Parathyroid adenoma (tissue), 2 donors: ENCODE data around the gene TAP2.
"Not testable (repeated sequence)": the region's sequence is repeated elsewhere in the genome, so short reads cannot be mapped to it uniquely, and the experiment has no call there.

Source experiments
- H2AFZ ChIP-seq: fragments of 300-600 bp; sonication (generic); one replicate; pipeline ENCODE4 v1.7.0; 2017; ENCODE audit warnings: antibody characterized with exemption, mild to moderate bottlenecking
- H3K27ac ChIP-seq: fragments of 300-600 bp; sonication (generic); one replicate; pipeline ENCODE4 v1.7.0; 2017
- H3K27me3 ChIP-seq: fragments of 300-600 bp; sonication (generic); one replicate; pipeline ENCODE4 v1.7.0; 2017; ENCODE audit warnings: low read length; ENCODE audit not compliant: control insufficient read depth, insufficient read depth
- H3K36me3 ChIP-seq: fragments of 300-600 bp; sonication (generic); one replicate; pipeline ENCODE4 v1.7.0; 2017; ENCODE audit warnings: low read length; ENCODE audit not compliant: control insufficient read depth, insufficient read depth
- H3K4me1 ChIP-seq: fragments of 300-600 bp; sonication (generic); one replicate; pipeline ENCODE4 v1.7.0; 2017; ENCODE audit warnings: control low read depth
- H3K4me2 ChIP-seq: fragments of 300-600 bp; sonication (generic); one replicate; pipeline ENCODE4 v1.7.0; 2017; ENCODE audit warnings: low read length
- H3K4me3 ChIP-seq: fragments of 300-600 bp; sonication (generic); one replicate; pipeline ENCODE4 v1.7.0; 2017; ENCODE audit warnings: low read depth, low read length
- H3K79me2 ChIP-seq: fragments of 300-600 bp; sonication (generic); one replicate; pipeline ENCODE4 v1.7.0; 2017; ENCODE audit warnings: control low read depth
- H3K9ac ChIP-seq: fragments of 300-600 bp; sonication (generic); one replicate; pipeline ENCODE4 v1.7.0; 2017; ENCODE audit warnings: mild to moderate bottlenecking
- H3K9me3 ChIP-seq: fragments of 300-600 bp; sonication (generic); one replicate; pipeline ENCODE4 v1.7.0; 2017; ENCODE audit warnings: low read length; ENCODE audit not compliant: control insufficient read depth
- TF ChIP-seq, protein P1 (sequence below): fragments of 300-600 bp; sonication (generic); IDR thresholded peaks from one replicate; pipeline ENCODE4 v1.7.0; 2017; ENCODE audit warnings: antibody characterized with exemption, mild to moderate bottlenecking
- donor health status: primary hyperparathyroidism.

Gene TAP2

DNA sequence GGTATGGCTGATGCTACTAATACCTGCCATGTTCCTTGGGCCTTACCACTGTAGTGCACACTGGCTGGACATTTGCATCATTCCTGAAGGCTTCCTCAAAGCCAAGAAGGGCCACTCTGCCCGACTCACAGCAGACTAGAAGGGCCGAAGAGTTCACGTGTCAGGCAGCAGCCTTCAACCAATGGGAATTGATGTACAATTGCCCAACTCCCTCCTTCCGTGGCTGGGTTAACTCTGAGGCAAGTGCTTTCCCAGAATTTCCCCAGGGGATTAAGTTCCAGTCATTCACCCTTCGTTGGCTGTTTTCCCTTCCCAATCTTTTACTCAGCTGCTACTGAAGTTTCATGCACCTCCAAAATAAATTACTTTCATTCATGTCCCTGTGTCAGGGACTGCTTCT is 45.2 kb upstream of the TAP2 start:
- Histone ChIP-seq H3K4me1 (no peaks in the 10 kb centered on the region), H3K36me3 (no peaks in the 10 kb centered on the region), H3K4me2 (no peak overlapping the region), H3K4me3 (no peak overlapping the region), H3K79me2 (no peaks in the 10 kb centered on the region), H3K9me3 (no peaks in the 10 kb centered on the region), H2AFZ (no peak overlapping the region), H3K27me3 (no peaks in the 10 kb centered on the region), H3K9ac (no peak overlapping the region), H3K27ac (no peak overlapping the region)
- TF ChIP-seq, protein P1, sequence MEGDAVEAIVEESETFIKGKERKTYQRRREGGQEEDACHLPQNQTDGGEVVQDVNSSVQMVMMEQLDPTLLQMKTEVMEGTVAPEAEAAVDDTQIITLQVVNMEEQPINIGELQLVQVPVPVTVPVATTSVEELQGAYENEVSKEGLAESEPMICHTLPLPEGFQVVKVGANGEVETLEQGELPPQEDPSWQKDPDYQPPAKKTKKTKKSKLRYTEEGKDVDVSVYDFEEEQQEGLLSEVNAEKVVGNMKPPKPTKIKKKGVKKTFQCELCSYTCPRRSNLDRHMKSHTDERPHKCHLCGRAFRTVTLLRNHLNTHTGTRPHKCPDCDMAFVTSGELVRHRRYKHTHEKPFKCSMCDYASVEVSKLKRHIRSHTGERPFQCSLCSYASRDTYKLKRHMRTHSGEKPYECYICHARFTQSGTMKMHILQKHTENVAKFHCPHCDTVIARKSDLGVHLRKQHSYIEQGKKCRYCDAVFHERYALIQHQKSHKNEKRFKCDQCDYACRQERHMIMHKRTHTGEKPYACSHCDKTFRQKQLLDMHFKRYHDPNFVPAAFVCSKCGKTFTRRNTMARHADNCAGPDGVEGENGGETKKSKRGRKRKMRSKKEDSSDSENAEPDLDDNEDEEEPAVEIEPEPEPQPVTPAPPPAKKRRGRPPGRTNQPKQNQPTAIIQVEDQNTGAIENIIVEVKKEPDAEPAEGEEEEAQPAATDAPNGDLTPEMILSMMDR = no peak

DNA sequence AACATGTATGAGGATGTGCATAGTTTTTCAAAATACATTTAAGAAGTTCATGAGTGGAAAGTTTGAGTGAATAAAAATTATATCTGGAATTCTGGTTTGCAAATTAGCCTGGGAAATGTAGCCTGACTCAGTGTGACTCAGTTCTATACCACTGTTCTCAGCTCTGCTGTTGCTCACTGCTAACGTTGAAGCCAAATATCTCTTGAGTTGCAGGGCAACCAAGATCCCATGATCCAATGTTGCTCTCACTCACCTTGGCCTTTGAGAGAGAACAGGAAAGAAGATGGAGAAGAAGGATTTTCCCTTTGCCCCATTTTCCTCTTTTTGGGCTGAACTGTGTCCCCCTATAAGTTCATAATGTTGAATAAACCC is 44.3 kb upstream of the TAP2 start:
- Histone ChIP-seq H3K4me2 (no peak overlapping the region), H3K27ac (no peak overlapping the region), H3K79me2 (no peaks in the 10 kb centered on the region), H3K36me3 (no peaks in the 10 kb centered on the region), H3K9me3 (no peaks in the 10 kb centered on the region), H3K4me3 (no peak overlapping the region), H3K4me1 (no peaks in the 10 kb centered on the region), H3K27me3 (no peaks in the 10 kb centered on the region), H2AFZ (no peak overlapping the region), H3K9ac (no peak overlapping the region)
- TF ChIP-seq, protein P1 = no peak

DNA sequence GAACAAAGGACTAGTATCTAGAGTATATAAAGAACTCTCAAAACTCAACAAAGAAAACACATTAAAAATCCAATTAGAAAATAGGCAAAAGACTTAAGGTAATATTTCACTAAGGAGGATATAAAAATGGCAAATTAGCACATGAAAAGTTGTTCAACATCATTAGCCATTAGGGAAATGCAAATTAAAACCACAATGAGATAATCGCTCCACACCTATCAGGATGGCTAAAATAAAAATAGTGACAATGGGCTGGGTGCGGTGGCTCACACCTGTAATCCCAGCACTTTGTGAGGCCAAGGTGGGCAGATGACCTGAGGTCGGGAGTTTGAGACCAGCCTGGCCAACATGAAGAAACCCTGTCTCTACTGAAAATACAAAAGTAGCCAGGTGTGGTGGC is 42.4 kb upstream of the TAP2 start:
- H3K27ac ChIP-seq, H2AFZ ChIP-seq, H3K9me3 ChIP-seq, H3K9ac ChIP-seq, H3K4me1 ChIP-seq, H3K4me3 ChIP-seq, H3K79me2 ChIP-seq, H3K36me3 ChIP-seq, H3K4me2 ChIP-seq, H3K27me3 ChIP-seq: not testable (repeated sequence)

DNA sequence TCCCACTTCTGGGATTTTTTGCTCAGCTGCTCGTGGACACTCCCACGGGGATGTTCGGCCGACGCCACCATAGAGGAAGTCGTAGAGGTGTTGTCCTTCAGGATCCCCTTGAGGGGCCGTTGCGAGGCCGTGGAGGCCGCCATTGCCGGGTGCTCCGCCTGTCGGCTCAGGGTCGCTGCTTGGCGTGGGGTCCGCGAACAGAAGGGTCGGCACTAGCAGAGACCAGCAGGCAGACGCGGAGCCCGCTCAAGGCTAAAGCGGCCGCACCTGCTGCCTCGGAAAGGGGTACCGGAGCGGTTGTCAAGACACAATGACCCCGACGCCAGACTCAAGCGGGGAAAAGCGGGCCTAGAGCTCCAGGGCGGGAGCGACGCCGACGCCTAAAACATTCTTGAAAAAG is 41.2 kb upstream of the TAP2 start:
- H2AFZ ChIP-seq = no peak overlapping the region
- no peaks in the 10 kb centered on the region for H3K9me3 ChIP-seq
- H3K27me3 ChIP-seq = no peaks in the 10 kb centered on the region
- H3K79me2 ChIP-seq = no peaks in the 10 kb centered on the region
- TF ChIP-seq, protein P1 = no peak
- H3K4me1 ChIP-seq = no peaks in the 10 kb centered on the region
- no peak overlapping the region for H3K4me3 ChIP-seq
- no peak overlapping the region for H3K9ac ChIP-seq
- no peak overlapping the region for H3K27ac ChIP-seq
- H3K36me3 ChIP-seq = no peaks in the 10 kb centered on the region
- H3K4me2 ChIP-seq = no peak overlapping the region

DNA sequence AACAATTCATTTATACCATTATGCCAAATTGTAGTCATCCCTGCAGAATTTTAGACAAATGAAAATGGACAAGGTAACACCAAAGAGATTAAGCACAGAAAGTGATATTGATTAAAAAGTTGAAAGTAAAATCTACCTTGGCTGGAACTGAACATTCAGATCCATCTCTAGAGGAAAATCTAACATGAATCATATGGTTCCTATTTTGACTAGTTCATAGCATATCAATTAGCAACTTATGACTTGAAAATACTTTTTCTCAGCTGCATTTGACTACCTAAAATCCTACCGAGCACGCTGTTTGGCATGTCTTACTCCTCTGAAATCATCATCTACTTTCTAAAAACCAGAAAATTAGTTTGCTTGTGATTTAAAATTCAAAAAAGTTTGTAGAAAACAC is 38.1 kb upstream of the TAP2 start:
- H3K27me3 ChIP-seq = no peaks in the 10 kb centered on the region
- H3K4me2 ChIP-seq = no peak overlapping the region
- TF ChIP-seq, protein P1 = no peak
- no peak overlapping the region for H3K4me3 ChIP-seq
- H2AFZ ChIP-seq = no peak overlapping the region
- no peak overlapping the region for H3K9ac ChIP-seq
- H3K79me2 ChIP-seq = no peaks in the 10 kb centered on the region
- H3K36me3 ChIP-seq = no peaks in the 10 kb centered on the region
- no peaks in the 10 kb centered on the region for H3K4me1 ChIP-seq
- no peak overlapping the region for H3K27ac ChIP-seq
- no peaks in the 10 kb centered on the region for H3K9me3 ChIP-seq

DNA sequence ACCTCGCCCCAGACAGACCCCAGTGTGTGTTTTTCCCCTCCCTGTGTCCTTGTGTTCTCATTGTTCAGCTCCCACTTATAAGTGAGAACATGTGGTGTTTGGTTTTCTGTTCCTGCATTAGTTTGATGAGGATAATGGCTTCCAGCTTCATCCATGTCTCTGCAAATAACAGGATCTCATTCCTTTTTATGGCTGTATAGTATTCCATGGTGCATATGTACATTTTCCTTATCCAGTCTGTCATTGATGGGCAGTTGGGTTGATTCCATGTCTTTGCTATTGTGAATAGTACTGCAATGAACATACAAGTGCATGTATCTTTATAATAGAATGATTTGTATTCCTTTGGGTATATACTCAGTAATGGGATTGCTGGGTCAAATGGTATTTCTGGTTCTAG is 35.4 kb upstream of the TAP2 start:
- H3K9ac ChIP-seq, H2AFZ ChIP-seq, H3K27me3 ChIP-seq, H3K4me1 ChIP-seq, H3K9me3 ChIP-seq, H3K4me2 ChIP-seq, H3K36me3 ChIP-seq, H3K4me3 ChIP-seq, H3K79me2 ChIP-seq, H3K27ac ChIP-seq: not testable (repeated sequence)
